HG03045 (cell line): ENCODE results near the gene C2CD2L.
"Not testable (repeated sequence)": the region's sequence is repeated elsewhere in the genome, so short reads cannot be mapped to it uniquely, and the experiment has no call there.

Source experiments
- ATAC-seq: cut with Tn5 transposase; IDR thresholded peaks from one replicate; pipeline ENCODE4 v1.9.1; 2021; ENCODE audit warnings: mild to moderate bottlenecking, moderate library complexity; ENCODE audit not compliant: unreplicated experiment

C2CD2L gene

DNA sequence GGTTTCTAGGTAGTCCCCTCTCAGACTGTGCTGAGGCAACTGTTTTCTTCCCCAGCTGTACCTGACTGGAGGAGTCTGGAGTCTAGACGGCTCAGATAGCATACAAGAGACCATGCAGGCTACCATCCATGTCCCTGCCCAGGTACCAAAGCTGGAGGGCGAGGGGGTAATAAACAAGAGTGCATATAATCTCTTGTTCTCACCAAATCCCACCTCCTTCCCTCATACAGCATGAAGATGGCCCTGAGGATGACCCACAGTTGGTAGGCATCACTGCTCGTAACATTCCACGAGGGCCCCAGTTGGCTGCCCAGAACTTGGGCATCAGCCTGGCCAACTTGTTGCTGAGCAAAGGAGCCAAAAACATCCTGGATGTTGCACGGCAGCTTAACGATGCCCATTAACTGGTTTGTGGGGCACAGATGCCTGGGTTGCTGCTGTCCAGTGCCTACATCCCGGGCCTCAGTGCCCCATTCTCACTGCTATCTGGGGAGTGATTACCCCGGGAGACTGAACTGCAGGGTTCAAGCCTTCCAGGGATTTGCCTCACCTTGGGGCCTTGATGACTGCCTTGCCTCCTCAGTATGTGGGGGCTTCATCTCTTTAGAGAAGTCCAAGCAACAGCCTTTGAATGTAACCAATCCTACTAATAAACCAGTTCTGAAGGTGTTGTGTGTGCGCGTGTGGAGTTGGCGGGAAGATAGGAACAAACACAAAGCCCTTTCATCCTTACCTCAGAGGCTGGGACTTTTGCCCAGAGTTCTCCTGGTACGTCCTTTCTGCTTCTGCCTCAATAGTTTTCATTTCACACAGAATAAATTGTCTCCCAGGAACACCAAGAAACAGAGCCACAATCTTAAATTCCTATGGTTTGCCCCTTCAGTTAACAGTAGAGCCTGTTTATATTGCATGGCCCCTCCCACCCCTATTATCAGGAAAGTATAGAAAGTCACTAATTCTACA lies 14.0 kb upstream of the C2CD2L start:
- ATAC-seq = no peak

DNA sequence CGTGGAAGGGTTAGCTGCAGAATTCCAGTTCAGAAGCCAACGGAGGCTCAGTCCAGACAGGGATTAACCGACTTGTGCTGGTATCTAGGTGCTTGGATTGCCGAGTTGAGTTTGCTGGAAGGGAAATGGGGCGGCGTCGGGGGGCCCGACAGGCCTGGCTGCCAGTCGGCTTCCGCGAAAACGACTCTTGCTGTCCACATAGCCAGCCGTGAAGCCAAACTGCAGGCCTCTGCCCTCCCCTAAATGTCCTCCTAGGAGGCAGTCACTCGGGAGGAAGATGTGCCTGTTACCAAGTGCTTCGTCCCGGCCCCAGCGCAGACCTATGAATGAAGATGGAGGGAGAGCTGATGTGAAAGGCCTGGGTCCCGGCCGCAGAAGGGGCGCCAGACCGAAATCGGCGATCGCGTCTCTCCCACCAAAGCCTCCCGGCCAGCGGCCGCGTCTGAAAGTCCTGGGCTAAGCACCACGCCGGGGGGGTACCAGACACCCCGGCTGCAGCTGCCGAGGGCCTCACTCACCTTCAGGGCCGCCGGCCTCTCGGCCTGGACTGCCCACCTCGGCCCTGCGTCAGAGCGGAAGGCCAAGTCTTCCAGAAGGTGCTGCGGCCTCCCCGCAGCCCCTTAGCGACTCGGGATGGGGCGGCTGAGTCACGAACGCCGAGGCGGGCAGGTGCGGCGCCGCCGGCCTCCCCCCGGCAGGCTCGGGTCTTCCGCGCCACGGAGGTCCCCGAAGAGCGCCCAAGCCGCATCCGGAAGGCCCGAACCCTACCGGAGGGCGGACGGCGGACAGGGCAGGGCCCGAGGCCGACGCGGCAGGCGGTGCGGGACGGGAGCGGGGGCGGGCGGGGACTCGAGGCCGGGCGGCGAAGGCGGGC lies 13.0 kb upstream of the C2CD2L start:
- ATAC-seq = peak; percentile 6

GRCh38 chr11:119094816-119095065 lies 12.4 kb upstream of the C2CD2L start:
- ATAC-seq = peak; percentile 36

- peak; percentile 83 for ATAC-seq
Observed at GRCh38 chr11:119095066-119095880, 11.9 kb upstream of the C2CD2L start.

DNA sequence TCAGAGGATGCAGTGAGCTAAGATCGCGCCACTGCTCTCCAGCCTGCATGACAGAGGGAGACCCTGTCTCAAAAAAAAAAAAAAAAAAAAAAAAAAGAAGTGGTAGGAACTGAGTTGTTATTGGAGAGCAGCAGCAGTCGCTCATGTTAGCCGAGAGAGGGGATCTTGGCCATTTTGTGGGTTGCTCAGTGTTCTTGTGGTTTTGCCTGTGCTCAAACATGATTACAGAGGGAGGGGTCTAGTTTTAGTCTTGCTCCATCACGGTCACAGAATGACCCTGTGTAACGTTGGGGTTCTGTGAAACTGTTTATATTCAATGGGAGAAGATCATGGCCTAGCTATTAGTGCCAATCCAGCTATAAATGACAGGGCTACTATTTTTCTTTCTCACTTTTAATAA lies 7.4 kb upstream of the C2CD2L start:
- no peak for ATAC-seq

DNA sequence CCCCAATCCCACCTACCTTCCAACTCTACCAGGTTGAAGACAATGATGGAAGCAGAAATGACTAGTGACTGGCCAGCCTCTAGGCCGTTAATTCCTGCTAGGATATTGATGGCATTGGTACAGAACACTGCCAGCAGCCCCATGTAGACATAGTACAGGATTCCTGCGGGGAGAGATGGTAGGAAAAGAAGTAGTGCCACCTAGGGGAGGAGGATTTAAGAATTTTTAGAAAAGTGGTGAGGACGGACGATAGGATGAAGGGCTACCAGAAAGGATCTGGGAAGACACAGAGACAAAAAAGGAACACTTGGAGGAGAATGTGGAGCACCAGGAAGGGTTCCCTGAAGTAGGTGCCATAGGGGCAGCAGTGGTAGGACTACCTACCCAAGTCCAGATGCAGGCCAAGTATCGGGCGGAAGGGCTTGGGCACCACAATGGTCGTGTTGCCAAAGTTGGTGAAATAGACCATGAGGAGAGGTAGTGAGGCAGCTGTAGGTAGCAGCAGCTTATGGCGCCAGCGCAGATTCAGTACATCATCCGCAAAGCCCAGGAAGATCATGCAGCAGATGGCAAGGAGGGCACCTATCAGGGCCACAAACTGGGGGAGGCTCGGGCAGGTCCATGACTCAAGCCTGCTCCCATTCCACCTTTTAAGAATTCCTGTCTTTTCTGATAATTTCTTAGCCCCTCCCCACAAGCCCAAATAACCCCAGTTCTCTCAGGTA lies 6.7 kb upstream of the C2CD2L start:
- ATAC-seq = no peak

- peak; percentile 22 for ATAC-seq
Observed at GRCh38 chr11:119100994-119101758, 6.0 kb upstream of the C2CD2L start.

GRCh38 chr11:119101759-119102423 lies 5.3 kb upstream of the C2CD2L start, which contains the start of gene DPAGT1:
Gene DPAGT1 (minus strand): TSS chr11:119101853. CDS start chr11:119101655, 198 bp downstream.
- peak; percentile 77 for ATAC-seq

- not testable (repeated sequence) for ATAC-seq
Observed at GRCh38 chr11:119103161-119103664, 3.9 kb upstream of the C2CD2L start.

- ATAC-seq = no peak
Observed at GRCh38 chr11:119103793-119104192, 3.4 kb upstream of the C2CD2L start.

DNA sequence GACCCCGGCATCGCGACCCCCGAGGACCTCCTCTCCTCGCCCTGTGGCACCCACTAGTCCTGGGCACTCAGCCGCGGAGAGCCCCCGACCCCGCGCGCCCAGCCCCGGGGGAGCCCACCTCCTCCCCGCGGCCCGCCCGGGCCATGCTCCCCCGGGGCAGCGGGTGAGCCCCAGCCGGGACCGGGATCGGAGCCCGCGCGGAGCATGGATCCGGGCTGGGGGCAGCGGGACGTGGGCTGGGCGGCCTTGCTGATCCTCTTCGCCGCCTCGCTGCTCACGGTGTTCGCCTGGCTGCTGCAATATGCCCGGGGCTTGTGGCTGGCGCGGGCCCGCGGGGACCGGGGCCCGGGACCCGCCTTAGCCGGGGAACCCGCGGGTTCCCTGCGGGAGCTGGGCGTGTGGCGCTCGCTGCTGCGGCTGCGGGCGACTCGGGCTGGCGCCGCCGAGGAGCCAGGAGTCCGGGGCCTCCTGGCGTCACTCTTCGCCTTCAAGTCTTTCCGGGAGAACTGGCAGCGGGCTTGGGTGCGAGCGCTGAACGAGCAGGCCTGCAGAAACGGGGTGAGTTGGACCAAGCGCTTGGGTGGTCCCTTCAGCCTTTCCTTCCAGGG lies 498 bp downstream of the C2CD2L start:
- peak; percentile 16 for ATAC-seq

DNA sequence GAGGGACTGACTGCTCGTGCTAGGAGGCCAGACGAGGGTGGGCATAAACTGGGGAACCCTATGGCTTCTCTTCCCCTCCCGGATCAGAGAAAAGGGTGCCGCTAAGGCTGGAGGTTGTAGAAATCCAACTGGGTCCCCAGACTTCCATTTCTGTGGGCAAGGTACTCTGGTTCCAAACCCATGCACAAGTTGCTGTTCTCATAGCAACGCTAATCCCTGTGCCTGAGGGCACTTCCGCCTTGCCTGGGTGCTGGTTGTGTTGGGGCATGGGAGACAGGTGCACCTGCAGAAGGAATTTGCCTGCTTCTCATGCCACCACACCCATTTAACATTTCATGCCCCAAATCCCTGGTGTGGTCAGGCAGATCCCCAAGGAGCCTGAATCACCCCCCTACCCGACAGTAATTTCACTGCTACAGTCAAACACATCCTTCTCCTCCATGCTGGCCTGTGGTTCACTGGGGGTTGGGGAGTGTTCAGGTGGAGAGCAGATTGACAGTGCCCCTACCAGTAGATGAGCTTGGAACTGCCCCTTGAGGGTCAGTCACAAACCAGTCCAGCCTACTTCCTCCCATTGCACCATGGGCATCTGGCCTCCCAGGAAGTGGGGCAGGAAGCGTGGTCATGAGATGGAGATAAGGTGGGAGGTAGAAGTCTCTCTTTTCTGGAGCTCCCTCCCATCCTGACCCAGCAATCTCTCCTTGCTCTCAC lies 1.2 kb downstream of the C2CD2L start:
- no peak for ATAC-seq

GRCh38 chr11:119108857-119109221 lies 1.7 kb downstream of the C2CD2L start:
- ATAC-seq = no peak

GRCh38 chr11:119109843-119110242 lies 2.7 kb downstream of the C2CD2L start:
- ATAC-seq = no peak

GRCh38 chr11:119110439-119110838 lies 3.3 kb downstream of the C2CD2L start:
- no peak for ATAC-seq

DNA sequence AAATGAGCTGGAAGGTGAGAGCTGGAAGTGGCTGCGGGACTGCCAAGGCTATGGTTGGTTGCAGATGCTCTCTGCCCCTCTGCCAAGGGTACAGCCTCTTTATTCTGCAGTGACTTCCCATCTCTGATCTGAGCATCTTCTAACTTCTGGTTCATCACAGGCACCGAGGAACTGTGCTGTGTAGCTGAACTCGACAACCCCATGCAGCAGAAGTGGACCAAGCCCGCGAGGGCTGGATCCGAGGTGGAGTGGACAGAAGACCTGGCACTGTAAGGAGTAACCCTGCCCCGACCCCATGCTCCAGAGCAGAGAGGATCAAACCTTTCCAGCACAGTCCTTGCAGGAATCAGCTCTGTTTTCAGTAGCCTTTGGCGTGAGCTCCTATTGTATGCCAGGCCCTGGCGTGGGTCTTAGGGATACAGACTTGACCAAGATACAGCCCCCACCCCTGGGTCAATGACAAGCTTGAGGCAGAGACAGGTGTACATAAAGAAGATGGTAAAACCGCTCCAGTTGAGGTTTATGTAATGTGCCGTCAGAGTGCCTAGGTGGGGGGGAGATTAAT lies 4.3 kb downstream of the C2CD2L start:
- ATAC-seq = no peak

- ATAC-seq = no peak
Observed at GRCh38 chr11:119112314-119113020, 5.3 kb downstream of the C2CD2L start.
